Omental fat pad (tissue), 4 donors: Measurements from ENCODE around the gene TP53TG5. TPM values are rescaled to one million over a fixed set of nuclear protein-coding genes. Genes with fewer than 3 reads are reported as not detected.

ENCODE experiments used
- ATAC-seq: fragments of 150-250 bp; one replicate; pipeline ENCODE4 v1.9.1; 2016; ENCODE audit warnings: mild to moderate bottlenecking, moderate library complexity; ENCODE audit not compliant: low FRiP score
- DNase-seq: peaks from one replicate; pipeline ENCODE4 v3.0.0-alpha.2; 2019; ENCODE audit warnings: low spot score
- CTCF ChIP-seq, 3 donors: fragments of 450-650 bp; IDR thresholded peaks; one replicate each; pipeline ENCODE4 v1.5.1; 2016 to 2017; ENCODE audit warnings: antibody characterized with exemption in 3 of 3, mild to moderate bottlenecking in 3 of 3, moderate library complexity in 2 of 3
- total RNA-seq, 4 donors: library from RNA; depleted of rRNA; stranded (reverse); fragments of >200 nt; gene quantifications; one replicate each; pipeline ENCODE4 v1.1.0, GENCODE V29; 2016

TP53TG5 gene
- total RNA-seq, 4 donors from 2014 or later = 0.47 TPM; not detected in 3

- peak in 1 of 3 donors; percentile 56 for TF ChIP-seq CTCF (IDR thresholded peaks at IDR 0.05)
- peak; percentile 89 for ATAC-seq
- peak; percentile 98 for DNase-seq
These were observed 15.1 kb downstream of the TP53TG5 start, which contains the start of gene SYS1 for GRCh38 chr20:45362804-45363610. Gene SYS1 (plus strand): TSS chr20:45363156. CDS start chr20:45363532, 376 bp downstream.

DNA sequence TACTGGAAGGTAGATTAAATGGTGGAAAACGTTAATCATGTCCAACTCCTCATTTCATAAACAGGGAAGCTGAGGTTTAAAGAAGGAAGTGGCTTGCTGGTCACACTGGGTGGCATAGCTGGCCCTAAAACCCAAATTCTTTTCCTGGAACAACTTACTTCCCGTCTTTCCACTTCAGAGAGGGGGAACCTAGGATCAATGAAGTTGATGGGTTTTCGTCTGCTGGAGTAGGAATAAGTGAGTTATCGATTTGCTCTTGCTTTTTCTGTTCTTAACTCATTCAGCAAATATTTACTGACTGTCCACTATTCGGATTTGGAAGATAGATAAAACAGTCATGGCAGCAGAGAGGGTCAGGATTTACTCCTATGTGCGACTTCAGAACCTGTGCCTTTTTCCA, 16.3 kb downstream of the TP53TG5 start:
- ATAC-seq (no peak), DNase-seq (no peak)
- no peak for TF ChIP-seq CTCF (IDR thresholded peaks at IDR 0.05)

DNA sequence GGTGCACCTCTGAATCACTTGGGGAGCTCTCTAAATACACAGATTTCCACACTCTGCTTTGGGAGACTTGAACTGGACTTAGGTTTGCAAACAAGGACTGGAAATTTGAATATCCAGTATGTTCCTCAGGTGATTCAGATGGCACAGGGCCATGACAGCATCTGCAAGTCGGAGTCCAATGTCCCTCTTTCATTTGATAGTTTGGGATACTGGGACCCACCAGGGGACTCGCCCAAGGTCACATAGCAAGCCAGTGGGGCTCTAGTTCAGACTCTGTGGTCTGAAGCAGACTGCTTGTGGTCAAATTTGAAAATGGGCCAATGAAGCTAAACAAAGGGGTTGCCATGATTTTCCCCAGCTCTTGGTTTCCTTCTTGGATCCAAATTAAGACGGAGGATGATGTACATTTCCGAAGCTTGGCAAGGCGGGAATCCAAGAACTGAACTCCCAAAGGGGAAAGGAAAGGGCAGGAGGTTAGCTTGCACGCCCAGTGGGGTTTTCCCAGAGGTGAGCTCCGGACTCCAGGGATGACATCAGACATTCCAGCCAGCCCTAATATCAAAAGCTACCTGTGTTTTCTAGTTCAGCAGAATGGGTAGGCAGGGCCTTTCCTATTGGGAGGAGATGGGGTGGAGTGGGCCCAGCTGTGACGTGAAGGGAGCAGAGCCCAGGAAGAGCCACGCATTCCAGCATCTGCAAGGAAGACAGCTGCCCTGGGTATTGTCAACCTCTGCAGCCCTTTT, 18.5 kb downstream of the TP53TG5 start:
- ATAC-seq = peak; percentile 18
- no peak for TF ChIP-seq CTCF (IDR thresholded peaks at IDR 0.05)
- DNase-seq = peak; percentile 21

GRCh38 chr20:45359069-45359405, 19.1 kb downstream of the TP53TG5 start:
- no peak for DNase-seq

GRCh38 chr20:45358282-45359068, 19.6 kb downstream of the TP53TG5 start:
- DNase-seq = no peak
- TF ChIP-seq CTCF (IDR thresholded peaks at IDR 0.05) = no peak
- peak; percentile 43 for ATAC-seq

More at GRCh38 chr20:45359069-45359405, 19.1 kb downstream of the TP53TG5 start:
- no peak for ATAC-seq
- TF ChIP-seq CTCF (IDR thresholded peaks at IDR 0.05) = no peak

DNA sequence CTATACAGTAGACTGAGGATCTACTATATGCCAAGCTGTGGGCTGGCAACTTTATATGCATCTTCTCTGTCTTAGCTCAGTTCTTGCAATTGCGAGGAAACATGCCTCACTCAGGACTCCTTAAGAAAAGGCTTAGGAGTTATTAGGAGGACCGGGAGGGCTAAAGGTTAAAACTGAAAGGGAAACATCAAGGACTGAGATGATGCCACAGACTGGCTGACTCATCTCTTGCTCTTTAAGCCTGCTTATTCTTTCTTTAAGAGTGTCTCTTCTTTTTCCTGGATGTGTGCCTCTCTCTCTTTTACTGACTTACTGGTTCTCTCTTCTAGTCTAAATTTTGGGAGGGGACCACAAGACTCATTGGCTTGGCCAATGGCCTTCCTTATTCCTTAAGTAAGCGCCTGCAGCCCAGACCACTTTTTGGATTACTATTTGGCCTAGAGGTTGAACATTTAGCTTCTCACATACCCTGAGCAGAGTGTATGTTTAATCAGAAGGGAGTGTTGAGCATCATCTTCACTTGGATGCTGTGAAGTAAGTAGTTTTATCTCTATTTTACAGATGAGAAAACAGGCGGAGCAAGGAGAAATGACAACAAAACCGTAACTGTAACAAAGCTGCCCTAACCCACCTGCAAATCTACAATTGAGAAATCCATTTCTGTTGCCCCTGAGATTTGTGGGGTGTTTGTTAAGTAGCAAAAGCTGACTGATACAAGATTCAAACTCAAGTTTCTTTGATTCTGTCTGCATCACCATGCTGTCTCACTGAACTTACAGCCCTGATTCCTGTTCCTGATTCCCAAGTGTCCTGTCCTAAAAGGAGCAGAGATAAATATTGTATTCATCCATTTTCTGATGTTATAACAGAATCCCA, 22.7 kb downstream of the TP53TG5 start:
- TF ChIP-seq CTCF (IDR thresholded peaks at IDR 0.05) = no peak
- DNase-seq (no peak), ATAC-seq (peak; percentile 41)
